Measurements from ENCODE around the gene NRXN2.

GRCh38 chr11:64652586-64653387 lies 70.2 kb downstream of the NRXN2 start:
- TF ChIP-seq CTCF (IDR thresholded peaks at IDR 0.05; ENCODE audit: low read length) (peak; percentile 82), EZH2 (IDR thresholded peaks at IDR 0.05; ENCODE audit: borderline replicate concordance, low read length) (no peak)
